MCF 10A (cell line): ENCODE measurements around the gene SLC26A11. TPM values are rescaled to one million over a fixed set of nuclear protein-coding genes. Genes with fewer than 3 reads are reported as not detected.

Experiments
- BruUV-seq: library from RNA; stranded (reverse); fragments of 400-500 nt; replicated peaks from 2 replicates; lab custom pipeline; 2021; lab: Mats Ljungman, UMichigan
- CTCF ChIA-PET: fragments of 300-600 bp; sonication (Branson Sonifier 250); formaldehyde crosslinking; extraction: SDS; loops from one replicate; lab custom pipeline; 2021; ENCODE audit warnings: antibody characterized with exemption, inconsistent platforms; lab: Yijun Ruan, JAX
- POLR2A ChIA-PET: fragments of 300-600, 350-650 bp; sonication (Branson Sonifier 250); formaldehyde crosslinking; extraction: SDS; loops from one replicate; lab custom pipeline; 2020; ENCODE audit warnings: antibody characterized with exemption, inconsistent platforms; lab: Yijun Ruan, JAX
- DNase-seq: peaks from one replicate; pipeline ENCODE4 v3.0.0-alpha.2; 2018; ENCODE audit not compliant: unreplicated experiment
- H3K27ac Mint-ChIP-seq: one replicate; pipeline ENCODE4 v1.8.0; 2022; ENCODE audit warnings: mild to moderate bottlenecking, low read depth, mixed read lengths; ENCODE audit not compliant: unreplicated experiment
- H3K27me3 Mint-ChIP-seq: one replicate; pipeline ENCODE4 v1.8.0; 2022; ENCODE audit warnings: mixed read lengths; ENCODE audit not compliant: insufficient read depth, unreplicated experiment
- H3K36me3 Mint-ChIP-seq: one replicate; pipeline ENCODE4 v1.8.0; 2022; ENCODE audit warnings: mild to moderate bottlenecking, moderate library complexity, mixed read lengths; ENCODE audit not compliant: insufficient read depth, unreplicated experiment
- H3K4me1 Mint-ChIP-seq: one replicate; pipeline ENCODE4 v1.8.0; 2022; ENCODE audit warnings: mixed read lengths; ENCODE audit not compliant: insufficient read depth, unreplicated experiment
- H3K4me3 Mint-ChIP-seq: one replicate; pipeline ENCODE4 v1.8.0; 2022; ENCODE audit warnings: mild to moderate bottlenecking, moderate library complexity, mixed read lengths; ENCODE audit not compliant: unreplicated experiment
- H3K9me3 Mint-ChIP-seq: one replicate; pipeline ENCODE4 v1.8.0; 2022; ENCODE audit warnings: mixed read lengths; ENCODE audit not compliant: unreplicated experiment
- intact Hi-C: fragments of 100-400 bp; cut with micrococcal nuclease; formaldehyde crosslinking; loops from 2 replicates; pipeline ENCODE4 v1.14.1; 2022
- total RNA-seq: library from RNA; stranded (reverse); gene quantifications from 2 replicates; pipeline ENCODE4 v1.2.3, GENCODE V29; 2022
- TF ChIP-seq, protein P1 (sequence below): fragments of 200-600 bp; IDR thresholded peaks from one replicate; pipeline ENCODE4 v1.8.0; 2022; ENCODE audit warnings: antibody characterized with exemption, mild to moderate bottlenecking; ENCODE audit not compliant: unreplicated experiment

The SLC26A11 gene
- total RNA-seq, 1 experiment from 2014 or later: 11.7 TPM

DNA sequence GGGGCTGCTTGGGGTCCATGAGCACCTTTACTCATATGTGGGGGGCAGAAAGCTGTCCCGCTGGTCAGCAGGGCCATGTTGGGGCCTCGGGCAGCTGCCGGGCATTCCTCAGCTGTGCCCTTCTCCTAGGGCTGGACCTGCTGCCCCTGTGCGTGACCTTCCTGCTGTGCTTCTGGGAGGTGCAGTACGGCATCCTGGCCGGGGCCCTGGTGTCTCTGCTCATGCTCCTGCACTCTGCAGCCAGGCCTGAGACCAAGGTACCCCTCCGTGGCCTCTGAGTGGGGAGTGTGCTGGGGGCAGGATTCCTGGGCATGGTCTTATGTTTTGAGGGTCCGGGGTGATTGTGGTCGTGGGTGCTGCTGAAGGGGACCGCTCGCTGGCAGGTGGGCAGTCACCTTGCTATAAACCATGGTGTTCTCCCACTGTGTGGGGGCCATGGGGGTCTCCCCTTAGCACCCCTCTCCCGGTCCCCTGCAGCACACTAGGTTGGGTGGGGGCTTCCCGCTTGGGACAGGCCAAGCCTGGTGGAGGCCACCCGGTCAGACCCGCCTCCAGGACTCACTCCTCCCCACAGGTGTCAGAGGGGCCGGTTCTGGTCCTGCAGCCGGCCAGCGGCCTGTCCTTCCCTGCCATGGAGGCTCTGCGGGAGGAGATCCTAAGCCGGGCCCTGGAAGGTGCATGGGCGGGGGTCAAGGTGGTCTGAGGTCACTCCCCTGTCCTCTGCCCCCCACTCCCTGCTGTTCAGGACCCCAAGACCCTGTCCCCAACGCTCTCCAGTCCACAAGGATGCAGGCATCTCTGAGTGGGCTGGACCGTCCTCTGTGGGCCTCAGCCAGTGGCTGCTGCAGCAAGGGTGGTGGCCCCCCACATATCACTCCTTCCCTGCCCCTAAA, 28.0 kb downstream of the SLC26A11 start:
- CTCF ChIA-PET: no interaction called here
- Mint-ChIP-seq H3K36me3 (peaks cover 9% of the 10 kb centered on the region), H3K4me3 (no peak overlapping the region), H3K27ac (no peak overlapping the region), H3K9me3 (no peaks in the 10 kb centered on the region), H3K4me1 (peaks cover 5% of the 10 kb centered on the region), H3K27me3 (no peaks in the 10 kb centered on the region)
- POLR2A ChIA-PET: no interaction called here
- TF ChIP-seq, protein P1, sequence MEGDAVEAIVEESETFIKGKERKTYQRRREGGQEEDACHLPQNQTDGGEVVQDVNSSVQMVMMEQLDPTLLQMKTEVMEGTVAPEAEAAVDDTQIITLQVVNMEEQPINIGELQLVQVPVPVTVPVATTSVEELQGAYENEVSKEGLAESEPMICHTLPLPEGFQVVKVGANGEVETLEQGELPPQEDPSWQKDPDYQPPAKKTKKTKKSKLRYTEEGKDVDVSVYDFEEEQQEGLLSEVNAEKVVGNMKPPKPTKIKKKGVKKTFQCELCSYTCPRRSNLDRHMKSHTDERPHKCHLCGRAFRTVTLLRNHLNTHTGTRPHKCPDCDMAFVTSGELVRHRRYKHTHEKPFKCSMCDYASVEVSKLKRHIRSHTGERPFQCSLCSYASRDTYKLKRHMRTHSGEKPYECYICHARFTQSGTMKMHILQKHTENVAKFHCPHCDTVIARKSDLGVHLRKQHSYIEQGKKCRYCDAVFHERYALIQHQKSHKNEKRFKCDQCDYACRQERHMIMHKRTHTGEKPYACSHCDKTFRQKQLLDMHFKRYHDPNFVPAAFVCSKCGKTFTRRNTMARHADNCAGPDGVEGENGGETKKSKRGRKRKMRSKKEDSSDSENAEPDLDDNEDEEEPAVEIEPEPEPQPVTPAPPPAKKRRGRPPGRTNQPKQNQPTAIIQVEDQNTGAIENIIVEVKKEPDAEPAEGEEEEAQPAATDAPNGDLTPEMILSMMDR: no peak
- no TSS peak for BruUV-seq
- intact Hi-C loops: no loop called here
- no peak for DNase-seq

DNA sequence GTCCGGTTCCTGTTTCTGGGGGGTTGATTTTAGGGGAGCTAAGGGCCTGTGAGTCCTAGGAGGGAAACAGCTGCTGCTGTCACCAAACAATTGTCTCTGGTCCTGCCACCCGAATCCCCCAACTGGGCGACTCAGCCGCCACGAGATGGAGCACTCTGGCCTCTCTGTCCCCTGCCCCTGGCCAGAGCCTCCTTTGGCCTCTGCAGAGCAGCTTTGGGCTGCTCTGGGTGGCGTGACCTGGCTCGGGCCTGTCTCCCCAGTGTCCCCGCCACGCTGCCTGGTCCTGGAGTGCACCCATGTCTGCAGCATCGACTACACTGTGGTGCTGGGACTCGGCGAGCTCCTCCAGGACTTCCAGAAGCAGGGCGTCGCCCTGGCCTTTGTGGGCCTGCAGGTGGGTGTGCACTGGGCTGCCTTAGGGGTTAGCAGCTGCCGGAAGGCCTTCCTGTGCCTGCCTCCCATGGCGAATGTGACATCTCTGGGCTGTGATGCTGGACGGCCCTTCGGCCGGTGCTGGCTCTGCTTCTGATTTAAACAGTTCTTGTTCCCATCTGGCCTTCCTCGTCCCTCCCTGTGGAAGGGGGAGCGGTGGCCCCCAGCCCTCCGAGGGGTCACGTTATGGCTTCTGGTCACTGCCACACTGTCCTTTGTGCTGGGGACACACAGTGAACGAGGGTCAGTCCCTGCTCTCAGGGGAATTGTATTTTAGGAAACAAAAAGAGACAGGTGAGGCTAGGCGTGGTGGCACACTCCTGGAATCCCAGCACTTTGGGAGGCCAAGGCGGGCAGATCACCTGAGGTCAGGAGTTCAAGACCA, 28.9 kb downstream of the SLC26A11 start:
- BruUV-seq: no TSS peak

DNA sequence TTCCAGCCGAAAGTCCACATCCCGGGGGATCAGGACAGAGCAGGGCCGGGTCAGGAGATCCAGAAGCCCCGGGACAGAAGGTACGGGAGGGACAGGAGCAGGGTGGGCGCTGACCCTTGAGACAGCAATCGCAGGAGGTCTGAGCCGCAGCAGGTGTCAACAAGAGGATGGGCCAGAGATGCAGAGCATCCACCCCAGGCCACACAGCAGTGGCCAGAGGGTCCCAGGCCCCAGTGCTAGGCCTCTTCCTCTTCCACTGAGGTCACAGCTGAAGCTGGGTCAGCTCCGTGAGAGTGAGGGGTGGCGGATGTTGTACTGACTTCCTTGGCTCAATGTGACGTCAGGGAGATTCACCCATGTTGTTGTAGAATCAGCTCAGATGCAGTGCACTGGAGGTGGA, 31.7 kb downstream of the SLC26A11 start:
- CTCF ChIA-PET: interaction anchor here (0.5 to 1.6 kb wide), 7 partner anchors 13 to 244 kb away, joined by 3 to 10 read pairs (median 3); no protein-coding TSS in a partner anchor
- TF ChIP-seq, protein P1: no peak
- POLR2A ChIA-PET: interaction anchor here (1.2 kb wide), 1 partner anchor 151 kb away, joined by 5 read pairs; the partner anchor contains the start of gene GAA

More for the DNA sequence above, 28.9 kb downstream of the SLC26A11 start:
- Mint-ChIP-seq H3K27me3 (no peaks in the 10 kb centered on the region), H3K4me3 (no peak overlapping the region), H3K9me3 (no peaks in the 10 kb centered on the region), H3K36me3 (peaks cover 9% of the 10 kb centered on the region), H3K4me1 (peaks cover 7% of the 10 kb centered on the region), H3K27ac (no peak overlapping the region)
- TF ChIP-seq, protein P1: no peak
- no peak for DNase-seq
- intact Hi-C loops: no loop called here
- POLR2A ChIA-PET: interaction anchor here (1.2 kb wide), 1 partner anchor 73 kb away, joined by 3 read pairs; no protein-coding TSS in a partner anchor
- CTCF ChIA-PET: no interaction called here

More for the DNA sequence above, 31.7 kb downstream of the SLC26A11 start:
- intact Hi-C loops: loop anchor here (2.0 to 5.0 kb wide), 3 partner anchors 105 to 243 kb away; partner anchors contain the start of gene EIF4A3
- Mint-ChIP-seq H3K27me3 (no peaks in the 10 kb centered on the region), H3K36me3 (no peaks in the 10 kb centered on the region), H3K4me1 (peaks cover 17% of the 10 kb centered on the region), H3K4me3 (no peak overlapping the region), H3K27ac (no peak overlapping the region), H3K9me3 (no peaks in the 10 kb centered on the region)
- BruUV-seq: no TSS peak
- no peak for DNase-seq
